SK-N-SH (cell line): ENCODE results near the gene ACTR1A.

ENCODE experiments used
- EP300 ChIP-seq, 2 experiments: IDR thresholded peaks; 2 replicates each; pipeline versions ENCODE4 v1.4.0 to v1.6.1; 2012; ENCODE audit warnings: borderline replicate concordance in 1 of 2, low read depth in 1 of 2, low read length in 1 of 2
- FOSL2 ChIP-seq: IDR thresholded peaks from 2 replicates; pipeline ENCODE4 v1.4.0; 2012; ENCODE audit warnings: low read depth, mild to moderate bottlenecking, moderate library complexity, borderline replicate concordance
- GABPA ChIP-seq: IDR thresholded peaks from 2 replicates; pipeline ENCODE4 v1.4.0; 2012; ENCODE audit warnings: low read depth, mild to moderate bottlenecking
- POLR2AphosphoS5 ChIP-seq: IDR thresholded peaks from 2 replicates; pipeline ENCODE4 v1.6.1; 2012; ENCODE audit warnings: low read depth, low read length
- RFX5 ChIP-seq: IDR thresholded peaks from 2 replicates; pipeline ENCODE4 v1.6.1; 2012; ENCODE audit warnings: mild to moderate bottlenecking, improper control_type of control experiment, low read length
- TEAD4 ChIP-seq: IDR thresholded peaks from 2 replicates; pipeline ENCODE4 v1.4.0; 2012; ENCODE audit warnings: mild to moderate bottlenecking, borderline replicate concordance; ENCODE audit not compliant: insufficient read depth
- YY1 ChIP-seq: IDR thresholded peaks from 2 replicates; pipeline ENCODE4 v1.4.0; 2012; ENCODE audit warnings: low read depth, mild to moderate bottlenecking
- TF ChIP-seq, protein P1 (sequence below): fragments of 200-600 bp; sonication (generic); IDR thresholded peaks from 2 replicates; pipeline ENCODE4 v1.6.1; 2017; ENCODE audit warnings: antibody characterized with exemption, mild to moderate bottlenecking, moderate library complexity
- TF ChIP-seq, protein P2 (sequence below): IDR thresholded peaks from 2 replicates; pipeline ENCODE4 v1.6.1; 2012; ENCODE audit warnings: mild to moderate bottlenecking, low read depth, low read length, moderate library complexity

DNA sequence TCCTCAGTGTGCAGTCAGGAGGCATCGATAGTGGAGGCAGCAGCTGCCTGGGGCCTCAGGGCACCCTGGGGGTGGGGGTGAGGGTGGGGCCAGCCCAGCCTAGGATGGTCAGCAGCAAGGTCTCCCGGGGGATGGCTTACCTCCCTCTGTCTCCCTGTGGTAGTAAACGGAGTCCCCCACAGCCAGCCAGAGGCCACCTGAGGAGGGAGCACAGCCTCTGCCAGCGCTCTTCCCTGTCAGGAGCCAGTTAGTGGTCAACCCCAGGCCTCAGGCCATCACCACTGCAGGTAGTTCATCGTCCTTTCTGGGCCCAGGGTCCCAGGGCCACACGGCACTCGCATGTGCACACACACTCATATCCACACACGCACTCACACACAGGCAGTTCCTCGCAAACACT lies 22.1 kb downstream of the ACTR1A start:
- TF ChIP-seq EP300 (IDR thresholded peaks at IDR 0.05; ENCODE audit: borderline replicate concordance in 1 of 2, low read depth in 1 of 2, low read length in 1 of 2), result no peak
- TF ChIP-seq, protein P1, sequence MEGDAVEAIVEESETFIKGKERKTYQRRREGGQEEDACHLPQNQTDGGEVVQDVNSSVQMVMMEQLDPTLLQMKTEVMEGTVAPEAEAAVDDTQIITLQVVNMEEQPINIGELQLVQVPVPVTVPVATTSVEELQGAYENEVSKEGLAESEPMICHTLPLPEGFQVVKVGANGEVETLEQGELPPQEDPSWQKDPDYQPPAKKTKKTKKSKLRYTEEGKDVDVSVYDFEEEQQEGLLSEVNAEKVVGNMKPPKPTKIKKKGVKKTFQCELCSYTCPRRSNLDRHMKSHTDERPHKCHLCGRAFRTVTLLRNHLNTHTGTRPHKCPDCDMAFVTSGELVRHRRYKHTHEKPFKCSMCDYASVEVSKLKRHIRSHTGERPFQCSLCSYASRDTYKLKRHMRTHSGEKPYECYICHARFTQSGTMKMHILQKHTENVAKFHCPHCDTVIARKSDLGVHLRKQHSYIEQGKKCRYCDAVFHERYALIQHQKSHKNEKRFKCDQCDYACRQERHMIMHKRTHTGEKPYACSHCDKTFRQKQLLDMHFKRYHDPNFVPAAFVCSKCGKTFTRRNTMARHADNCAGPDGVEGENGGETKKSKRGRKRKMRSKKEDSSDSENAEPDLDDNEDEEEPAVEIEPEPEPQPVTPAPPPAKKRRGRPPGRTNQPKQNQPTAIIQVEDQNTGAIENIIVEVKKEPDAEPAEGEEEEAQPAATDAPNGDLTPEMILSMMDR, result no peak
- TF ChIP-seq GABPA, result no peak
- TF ChIP-seq RFX5, result no peak
- TF ChIP-seq, protein P2, sequence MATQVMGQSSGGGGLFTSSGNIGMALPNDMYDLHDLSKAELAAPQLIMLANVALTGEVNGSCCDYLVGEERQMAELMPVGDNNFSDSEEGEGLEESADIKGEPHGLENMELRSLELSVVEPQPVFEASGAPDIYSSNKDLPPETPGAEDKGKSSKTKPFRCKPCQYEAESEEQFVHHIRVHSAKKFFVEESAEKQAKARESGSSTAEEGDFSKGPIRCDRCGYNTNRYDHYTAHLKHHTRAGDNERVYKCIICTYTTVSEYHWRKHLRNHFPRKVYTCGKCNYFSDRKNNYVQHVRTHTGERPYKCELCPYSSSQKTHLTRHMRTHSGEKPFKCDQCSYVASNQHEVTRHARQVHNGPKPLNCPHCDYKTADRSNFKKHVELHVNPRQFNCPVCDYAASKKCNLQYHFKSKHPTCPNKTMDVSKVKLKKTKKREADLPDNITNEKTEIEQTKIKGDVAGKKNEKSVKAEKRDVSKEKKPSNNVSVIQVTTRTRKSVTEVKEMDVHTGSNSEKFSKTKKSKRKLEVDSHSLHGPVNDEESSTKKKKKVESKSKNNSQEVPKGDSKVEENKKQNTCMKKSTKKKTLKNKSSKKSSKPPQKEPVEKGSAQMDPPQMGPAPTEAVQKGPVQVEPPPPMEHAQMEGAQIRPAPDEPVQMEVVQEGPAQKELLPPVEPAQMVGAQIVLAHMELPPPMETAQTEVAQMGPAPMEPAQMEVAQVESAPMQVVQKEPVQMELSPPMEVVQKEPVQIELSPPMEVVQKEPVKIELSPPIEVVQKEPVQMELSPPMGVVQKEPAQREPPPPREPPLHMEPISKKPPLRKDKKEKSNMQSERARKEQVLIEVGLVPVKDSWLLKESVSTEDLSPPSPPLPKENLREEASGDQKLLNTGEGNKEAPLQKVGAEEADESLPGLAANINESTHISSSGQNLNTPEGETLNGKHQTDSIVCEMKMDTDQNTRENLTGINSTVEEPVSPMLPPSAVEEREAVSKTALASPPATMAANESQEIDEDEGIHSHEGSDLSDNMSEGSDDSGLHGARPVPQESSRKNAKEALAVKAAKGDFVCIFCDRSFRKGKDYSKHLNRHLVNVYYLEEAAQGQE, result no peak
- TF ChIP-seq YY1, result no peak
- TF ChIP-seq TEAD4, result no peak
- no peak for TF ChIP-seq FOSL2
- TF ChIP-seq POLR2AphosphoS5, result no peak
